HEK293T (cell line): ENCODE data around the gene PLOD3.

Source experiments
- BHLHE40 ChIP-seq: fragments of 450-650 bp; IDR thresholded peaks from 2 replicates; pipeline ENCODE4 v1.6.1; 2016; ENCODE audit warnings: mild to moderate bottlenecking, moderate library complexity, borderline replicate concordance
- NFRKB ChIP-seq: fragments of 450-650 bp; IDR thresholded peaks from 2 replicates; pipeline ENCODE4 v1.6.1; 2016; ENCODE audit warnings: mild to moderate bottlenecking, moderate library complexity
- ZNF384 ChIP-seq: fragments of 450-650 bp; IDR thresholded peaks from 2 replicates; pipeline ENCODE4 v1.6.1; 2016

DNA sequence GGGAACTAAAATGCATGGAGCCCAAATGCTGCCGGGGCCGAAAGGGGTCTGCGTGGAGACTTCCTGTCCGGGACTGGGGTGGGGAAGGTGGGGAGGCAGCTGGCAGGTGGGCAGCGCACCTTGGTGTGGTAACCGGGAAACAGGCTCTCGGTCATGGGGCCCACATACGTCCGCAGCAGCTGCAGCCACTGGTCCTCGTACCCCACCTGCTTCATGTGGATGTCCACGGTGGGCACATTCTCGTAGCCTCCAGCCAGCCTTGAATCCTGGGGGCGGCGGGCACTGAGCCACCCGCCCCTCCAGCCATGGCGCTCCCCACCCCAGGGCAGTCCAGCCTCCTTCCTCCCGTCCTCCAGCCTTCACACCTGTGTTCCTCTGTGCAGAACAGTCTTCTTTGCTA, 9.9 kb downstream of the PLOD3 start:
- TF ChIP-seq NFRKB (no peak), ZNF384 (no peak), BHLHE40 (no peak)
